ENCODE data around the gene TMEM147.

Gene TMEM147

DNA sequence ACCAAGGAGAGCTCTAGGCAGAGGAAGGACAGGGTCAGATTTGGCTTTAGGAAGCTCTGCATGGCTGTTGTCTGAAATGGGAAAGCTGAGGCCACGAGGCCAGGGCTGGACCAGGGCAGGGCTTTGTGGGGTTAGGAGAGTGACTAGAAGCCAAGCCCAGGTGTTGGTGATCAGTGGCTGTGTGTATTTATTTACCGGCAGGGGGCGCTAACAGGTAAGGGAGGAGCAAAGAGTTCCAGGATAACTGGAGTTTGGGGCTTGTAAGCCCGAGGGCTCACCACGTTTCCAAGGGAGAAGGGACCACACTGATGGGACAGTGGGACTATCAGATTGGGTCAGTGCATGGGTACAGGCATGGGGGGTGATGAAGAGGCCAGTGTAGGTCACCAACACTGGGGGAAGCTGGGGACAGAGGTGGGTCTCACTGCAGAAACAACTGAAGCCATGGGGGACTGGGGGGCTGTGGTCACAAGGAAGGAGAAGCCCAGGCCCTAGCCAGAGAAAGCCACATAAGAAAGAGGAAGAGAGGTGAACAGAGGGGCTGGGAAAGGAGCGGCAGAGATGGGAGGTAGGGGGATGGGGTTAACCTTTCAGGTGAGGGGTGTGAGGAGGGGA is 3.9 kb downstream of the TMEM147 start:
- peak; percentile 78 for DNase-seq

DNA sequence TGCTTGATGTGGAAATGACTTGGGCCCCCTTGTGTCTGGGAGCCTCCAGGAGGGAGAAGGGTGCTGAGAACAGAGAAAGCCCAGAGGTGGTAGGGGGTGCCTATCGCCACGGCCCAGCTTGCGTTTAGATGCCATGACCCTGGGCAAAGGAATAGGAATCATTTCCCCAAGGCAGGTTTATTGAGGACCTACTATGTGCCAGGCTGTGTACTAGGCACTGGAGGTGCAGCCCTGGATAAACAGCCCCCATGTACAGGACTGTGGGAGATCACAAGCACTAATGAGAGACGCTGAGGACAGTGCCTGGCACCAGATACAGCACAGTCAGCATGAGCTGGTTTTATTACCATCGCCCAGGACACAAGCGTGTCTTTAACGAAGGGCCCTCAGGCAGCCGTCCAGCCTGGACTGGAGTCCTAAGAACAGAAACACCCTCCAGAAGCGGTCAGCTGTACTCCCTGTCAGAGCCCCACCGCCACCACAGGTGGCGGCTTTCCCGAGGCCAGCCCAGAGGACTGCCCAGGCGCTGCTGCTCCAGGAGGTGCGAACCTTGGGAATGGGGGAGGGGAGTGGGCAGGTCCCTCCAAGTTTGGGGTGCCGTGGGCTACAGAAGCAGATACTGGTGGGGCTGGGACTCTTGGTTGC is 4.6 kb downstream of the TMEM147 start:
- DNase-seq = no peak

DNA sequence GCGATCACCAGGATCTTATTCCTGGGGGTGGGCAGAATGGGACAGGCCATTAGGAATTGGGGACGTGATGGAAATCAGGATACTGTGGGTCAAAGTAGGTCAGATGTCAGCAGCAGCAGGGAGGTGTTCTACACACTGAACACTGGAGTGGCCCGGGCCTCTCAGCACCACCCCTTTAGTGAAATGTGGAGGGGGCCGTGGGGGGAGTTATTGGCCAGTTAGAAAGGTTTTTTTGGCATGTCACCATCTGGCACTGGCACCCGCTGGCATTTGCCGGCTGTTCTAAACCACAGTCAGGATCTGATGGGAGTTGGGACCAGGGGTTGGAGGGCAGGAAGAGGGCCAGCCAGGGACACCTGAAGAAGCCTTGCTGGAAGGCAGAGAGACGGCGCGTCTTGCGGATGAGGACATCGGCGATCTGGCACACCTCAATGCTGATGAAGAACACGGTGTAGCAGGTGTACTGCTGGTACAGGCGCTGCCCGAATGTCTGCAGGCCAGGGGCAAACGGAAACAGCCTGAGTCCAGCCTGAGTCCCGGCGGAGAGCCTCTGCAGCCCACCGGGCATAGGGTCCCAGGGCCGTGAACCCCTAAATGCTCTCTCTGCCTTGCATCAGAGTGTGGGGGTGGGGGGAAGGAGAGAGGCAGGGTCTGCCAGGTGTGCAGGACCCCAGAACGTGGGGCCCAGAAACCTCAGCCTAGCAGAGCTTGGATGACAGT is 5.8 kb downstream of the TMEM147 start:
- DNase-seq = no peak

GRCh38 chr19:35552534-35553384 is 7.3 kb downstream of the TMEM147 start:
- no peak for DNase-seq

GRCh38 chr19:35553385-35554000 is 8.1 kb downstream of the TMEM147 start:
- DNase-seq = no peak

DNA sequence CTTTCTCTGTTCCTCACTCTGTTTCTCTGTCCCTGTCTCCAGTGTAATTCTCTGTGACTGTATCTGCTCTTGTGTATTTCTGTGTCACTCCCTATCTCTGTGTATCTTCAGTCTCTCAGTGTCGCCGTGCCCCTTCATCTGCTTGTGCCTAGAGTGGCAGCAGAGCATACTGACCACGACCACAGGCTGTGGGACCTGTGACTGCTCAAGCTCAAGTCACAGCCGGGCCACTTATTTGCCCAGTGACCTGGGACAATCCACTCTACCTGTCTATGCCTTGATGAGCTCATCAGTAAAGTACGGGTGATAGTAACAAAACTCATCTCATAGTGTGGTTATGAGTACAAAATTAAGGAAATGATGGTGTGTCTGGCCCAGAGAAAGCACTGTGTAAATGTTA is 8.7 kb downstream of the TMEM147 start:
- no peak for DNase-seq

DNA sequence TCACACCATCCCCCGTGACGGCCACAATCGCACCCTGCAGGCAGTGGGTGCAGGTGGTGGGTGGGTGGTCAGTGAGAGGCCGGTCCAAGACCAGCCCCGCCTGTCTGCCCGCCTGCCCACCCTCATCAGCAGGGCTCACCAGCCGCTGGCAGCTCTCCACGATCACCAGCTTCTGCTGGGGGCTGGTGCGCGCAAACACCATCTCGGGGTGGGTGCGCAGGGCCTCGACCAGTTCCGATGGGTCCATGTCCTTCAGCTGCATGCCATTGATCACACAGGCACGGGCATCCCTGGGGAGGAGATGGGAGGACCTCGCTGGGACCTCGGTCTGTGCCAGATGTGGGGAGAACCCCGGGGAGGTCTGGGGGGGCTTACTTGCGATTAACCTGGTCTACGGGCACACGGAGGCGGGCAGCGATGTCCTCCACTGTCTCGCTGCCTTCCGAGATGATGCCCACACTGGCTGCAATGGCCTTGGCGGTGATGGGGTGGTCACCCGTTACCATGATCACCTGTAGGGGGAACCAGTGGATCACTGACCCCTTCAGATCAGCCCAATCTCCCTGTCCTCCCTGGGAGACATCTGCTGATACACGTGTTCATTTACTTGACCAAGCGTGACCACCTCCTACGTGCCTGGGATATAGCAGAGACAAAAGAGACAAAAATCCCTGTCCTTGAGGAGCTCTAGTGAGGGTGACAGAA is 10.0 kb downstream of the TMEM147 start:
- peak; percentile 76 for DNase-seq

GRCh38 chr19:35556025-35556590 is 10.7 kb downstream of the TMEM147 start:
- DNase-seq = peak; percentile 27

DNA sequence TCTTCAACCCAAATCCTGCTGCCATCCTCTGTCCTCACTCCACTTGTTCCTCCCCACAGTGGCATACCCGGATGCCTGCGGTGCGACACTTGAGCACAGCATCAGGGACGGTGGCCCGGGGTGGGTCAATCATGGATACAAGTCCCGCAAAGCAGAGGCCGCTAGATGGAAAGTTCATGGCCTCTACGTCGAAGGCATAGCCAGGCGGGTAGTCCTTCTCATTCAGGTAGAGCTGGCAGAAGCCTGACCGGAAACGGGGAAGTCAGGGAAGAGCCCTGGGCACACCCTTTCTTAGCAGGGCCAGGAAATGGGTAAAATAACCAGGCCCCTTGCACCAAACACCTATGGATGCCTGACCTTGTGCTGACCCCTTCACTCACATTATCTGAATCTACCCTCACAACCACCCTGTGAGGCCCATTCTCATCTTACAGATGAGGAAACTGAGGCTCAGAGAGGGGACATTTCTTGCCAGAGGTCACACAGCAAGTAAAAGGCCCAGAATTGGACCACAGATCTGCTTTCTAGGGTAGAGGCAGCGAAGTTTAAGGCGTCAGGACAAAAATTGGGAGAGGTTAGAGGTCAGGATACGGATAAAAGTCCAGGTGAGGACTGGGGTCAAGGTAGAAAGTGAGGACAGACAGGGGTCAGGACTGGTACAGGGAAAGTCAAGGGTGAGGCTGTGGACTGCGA is 11.6 kb downstream of the TMEM147 start:
- peak; percentile 37 for DNase-seq

GRCh38 chr19:35557539-35558399 is 12.3 kb downstream of the TMEM147 start:
- DNase-seq = peak; percentile 91

DNA sequence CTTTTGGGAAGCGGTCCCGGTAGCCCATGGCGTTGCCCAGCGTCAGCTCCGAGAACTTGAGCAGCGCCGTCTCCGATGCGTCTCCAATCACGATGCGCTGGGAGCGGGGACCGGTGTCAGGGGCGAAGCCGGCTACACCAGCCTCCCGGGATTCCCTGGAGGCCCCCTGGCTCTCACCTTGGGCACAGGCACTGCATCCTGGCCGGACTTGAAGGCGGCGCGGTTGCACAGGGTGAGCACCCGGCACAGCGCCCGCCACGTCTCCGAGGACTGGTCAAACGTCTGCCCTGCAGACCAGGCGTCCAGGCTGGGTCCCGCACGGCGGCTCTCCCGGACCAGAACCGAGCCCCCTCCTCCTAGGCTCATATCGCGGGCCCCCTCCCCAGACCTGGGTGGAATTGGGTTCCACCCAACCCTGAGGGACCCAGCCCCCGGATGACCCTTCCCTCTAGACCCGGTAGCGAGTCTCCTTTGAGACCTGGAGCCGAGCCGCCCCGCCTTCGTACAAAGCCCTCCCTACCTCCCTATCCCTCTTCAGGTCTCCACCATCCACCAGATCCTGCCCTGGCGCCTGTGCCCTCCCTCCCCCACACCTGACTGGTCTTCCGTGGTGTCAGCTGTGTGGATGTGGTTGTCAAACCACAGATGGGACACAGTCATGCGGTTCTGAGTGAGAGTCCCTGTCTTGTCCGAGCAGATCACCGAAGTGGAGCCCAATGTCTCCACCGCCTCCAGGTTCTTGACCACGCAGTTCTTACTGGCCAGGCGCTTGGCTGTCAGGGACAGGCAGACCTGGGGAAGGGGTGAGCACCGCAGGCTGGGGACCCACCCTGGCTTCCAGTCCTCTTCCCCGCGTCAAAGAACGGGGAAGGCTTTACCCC is 13.2 kb downstream of the TMEM147 start:
- peak; percentile 47 for DNase-seq

DNA sequence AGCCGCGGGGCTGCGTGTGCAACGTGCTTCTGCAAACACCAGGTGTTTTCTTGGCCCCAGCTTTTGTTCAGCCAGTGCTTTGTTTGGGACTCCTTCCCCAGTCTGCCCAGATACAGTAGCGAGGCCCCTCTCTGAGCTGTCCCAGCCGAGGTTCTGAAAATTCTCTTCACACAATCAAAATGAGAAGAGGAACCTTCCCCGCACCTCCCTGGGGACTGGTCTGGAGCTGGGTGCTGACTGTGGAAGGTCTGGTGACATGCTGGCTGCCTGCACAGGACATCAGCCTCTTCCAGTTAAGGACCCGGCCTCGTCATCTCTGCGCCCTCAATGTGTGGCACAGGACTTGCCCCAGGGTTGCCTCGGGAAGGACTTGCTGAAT is 13.8 kb downstream of the TMEM147 start:
- DNase-seq = peak; percentile 45

GRCh38 chr19:35559781-35560180 is 14.4 kb downstream of the TMEM147 start:
- peak; percentile 40 for DNase-seq

- peak; percentile 41 for DNase-seq
These were observed 14.8 kb downstream of the TMEM147 start for GRCh38 chr19:35560271-35560670.

GRCh38 chr19:35560677-35561076 is 15.3 kb downstream of the TMEM147 start:
- peak; percentile 41 for DNase-seq

DNA sequence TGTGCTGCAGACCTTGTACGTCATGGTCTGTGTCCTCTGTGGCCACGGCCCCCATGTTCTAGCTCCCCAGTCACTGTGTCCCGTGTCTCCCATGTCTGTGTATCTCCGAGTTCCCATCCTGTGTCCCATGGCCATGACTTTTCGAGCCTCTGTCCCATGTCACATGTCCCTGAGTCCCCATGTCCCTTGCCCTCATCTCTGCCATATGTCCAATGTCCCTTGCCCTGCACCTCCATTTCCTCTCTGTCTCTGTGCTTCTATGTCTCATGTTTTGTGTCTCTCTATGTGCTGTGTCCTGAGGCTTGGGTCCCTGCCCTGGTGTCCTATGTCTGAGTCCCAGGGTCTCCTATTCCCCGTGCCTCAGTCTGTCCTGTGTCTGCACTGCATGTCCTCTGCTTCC is 16.0 kb downstream of the TMEM147 start:
- no peak for DNase-seq

DNA sequence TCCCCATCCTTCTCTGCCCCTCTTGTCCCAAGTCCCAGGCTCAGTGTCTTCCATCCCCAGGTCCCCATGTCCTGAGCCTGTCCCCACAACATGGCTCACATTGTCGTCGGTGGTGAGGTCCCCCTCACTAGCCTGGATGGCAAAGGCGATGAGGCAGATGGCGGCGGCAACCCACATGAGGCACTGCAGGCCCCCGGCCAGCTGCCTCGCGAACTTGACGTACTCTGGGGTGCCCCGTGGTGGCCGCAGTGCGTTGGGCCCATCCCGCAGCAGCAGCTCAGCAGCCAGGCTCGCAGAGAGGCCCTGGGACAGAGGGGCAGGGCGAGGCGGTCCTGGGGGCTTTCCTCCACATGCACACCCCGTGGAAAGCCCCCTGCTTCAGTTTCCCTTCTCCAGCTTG is 16.9 kb downstream of the TMEM147 start:
- DNase-seq = peak; percentile 50

GRCh38 chr19:35562776-35563175 is 17.4 kb downstream of the TMEM147 start:
- DNase-seq = no peak

GRCh38 chr19:35563207-35563829 is 17.9 kb downstream of the TMEM147 start, which contains the start of gene ATP4A:
ATP4A (minus strand) TSS chr19:35563658; CDS start chr19:35563629, 29 bp downstream.
- peak; percentile 29 for DNase-seq

All from islet precursor cell (in vitro differentiated cells).